KMS-11 (cell line): ENCODE results near the gene PPP1R14B.
"Not testable (repeated sequence)": the region's sequence is repeated elsewhere in the genome, so short reads cannot be mapped to it uniquely, and the experiment has no call there.

Source experiments
- H2AFZ ChIP-seq: fragments of 200-600 bp; sonication (generic); 2 replicates; pipeline ENCODE4 v1.6.1; 2016; ENCODE audit warnings: antibody characterized with exemption, mixed run types, low read depth
- H3K27ac ChIP-seq: fragments of 200-600 bp; sonication (generic); 2 replicates; pipeline ENCODE4 v1.6.1; 2016; ENCODE audit warnings: mild to moderate bottlenecking, mixed run types
- H3K27me3 ChIP-seq: fragments of 200-600 bp; sonication (generic); 2 replicates; pipeline ENCODE4 v1.6.1; 2017; ENCODE audit warnings: mild to moderate bottlenecking, low read depth, mixed run types, moderate library complexity; ENCODE audit not compliant: insufficient read depth
- H3K36me3 ChIP-seq: fragments of 200-600 bp; sonication (generic); 2 replicates; pipeline ENCODE4 v1.6.1; 2017; ENCODE audit warnings: mild to moderate bottlenecking, mixed run types; ENCODE audit not compliant: insufficient read depth
- H3K4me1 ChIP-seq: fragments of 200-600 bp; sonication (generic); 2 replicates; pipeline ENCODE4 v1.6.1; 2016; ENCODE audit warnings: mild to moderate bottlenecking, low read depth, mixed run types; ENCODE audit not compliant: poor library complexity, severe bottlenecking
- H3K4me2 ChIP-seq: fragments of 200-600 bp; sonication (generic); 2 replicates; pipeline ENCODE4 v1.7.0; 2016; ENCODE audit warnings: mild to moderate bottlenecking, mixed run types
- H3K4me3 ChIP-seq: fragments of 200-600 bp; sonication (generic); IDR thresholded peaks from 2 replicates; pipeline ENCODE4 v1.6.1; 2017; ENCODE audit warnings: low read depth, low read length, mixed read lengths; ENCODE audit not compliant: insufficient read depth
- H3K79me2 ChIP-seq: fragments of 200-600 bp; sonication (generic); 2 replicates; pipeline ENCODE4 v1.6.1; 2016; ENCODE audit warnings: low read depth, mixed run types; ENCODE audit not compliant: insufficient read depth
- H3K9ac ChIP-seq: fragments of 200-600 bp; sonication (generic); 2 replicates; pipeline ENCODE4 v1.6.1; 2016; ENCODE audit warnings: mild to moderate bottlenecking, mixed run types
- H4K20me1 ChIP-seq: fragments of 200-600 bp; sonication (generic); 2 replicates; pipeline ENCODE4 v1.6.1; 2016; ENCODE audit warnings: mild to moderate bottlenecking, mixed run types; ENCODE audit not compliant: insufficient read depth
- CTCF ChIP-seq: fragments of 200-600 bp; sonication (generic); conservative IDR thresholded peaks from 2 replicates; pipeline ENCODE4 v1.6.1; 2017; ENCODE audit warnings: low read depth, mild to moderate bottlenecking, antibody characterized with exemption, low read length, moderate library complexity, mixed read lengths

PPP1R14B gene

GRCh38 chr11:64248578-64248977 is 1.8 kb upstream of the PPP1R14B start:
- no peaks in the 10 kb centered on the region for H3K27me3 ChIP-seq
- H3K4me2 ChIP-seq: no peak overlapping the region
- peaks cover 19% of the 10 kb centered on the region for H3K79me2 ChIP-seq
- peaks cover 17% of the 10 kb centered on the region for H3K4me1 ChIP-seq
- H2AFZ ChIP-seq: no peak overlapping the region
- H3K27ac ChIP-seq: no peak overlapping the region
- no peaks in the 10 kb centered on the region for H4K20me1 ChIP-seq
- peaks cover 3% of the 10 kb centered on the region; the same call in 1 of the 2 replicates for H3K36me3 ChIP-seq
- no peak overlapping the region for H3K4me3 ChIP-seq
- no peak for TF ChIP-seq CTCF
- H3K9ac ChIP-seq: no peak overlapping the region

- H3K27ac ChIP-seq: no peak overlapping the region
- H3K27me3 ChIP-seq: no peaks in the 10 kb centered on the region
- H3K79me2 ChIP-seq: peaks cover 21% of the 10 kb centered on the region
- peak overlapping the region; percentile 100; the same call in 1 of the 2 replicates for H3K4me2 ChIP-seq
- peaks cover 20% of the 10 kb centered on the region for H3K4me1 ChIP-seq
- no peak overlapping the region for H3K4me3 ChIP-seq
- peaks cover 4% of the 10 kb centered on the region; the same call in 1 of the 2 replicates for H3K36me3 ChIP-seq
- TF ChIP-seq CTCF: no peak
- H2AFZ ChIP-seq: peak overlapping the region; percentile 83
- H4K20me1 ChIP-seq: no peaks in the 10 kb centered on the region
- no peak overlapping the region for H3K9ac ChIP-seq
Observed at GRCh38 chr11:64247729-64248531, 1.2 kb upstream of the PPP1R14B start.

GRCh38 chr11:64246621-64246870 is 197 bp downstream of the PPP1R14B start:
- H3K36me3 ChIP-seq, H4K20me1 ChIP-seq, H3K4me2 ChIP-seq, H3K4me3 ChIP-seq, H3K27me3 ChIP-seq, H2AFZ ChIP-seq: not testable (repeated sequence)
- Histone ChIP-seq H3K9ac (peak overlapping the region; percentile 81), H3K27ac (peak overlapping the region; percentile 66), H3K4me1 (peaks cover 21% of the 10 kb centered on the region), H3K79me2 (peaks cover 31% of the 10 kb centered on the region)

GRCh38 chr11:64245797-64246620 is 734 bp downstream of the PPP1R14B start:
- Histone ChIP-seq H3K79me2 (peaks cover 31% of the 10 kb centered on the region), H2AFZ (no peak overlapping the region), H3K27me3 (no peaks in the 10 kb centered on the region), H3K4me3 (no peak overlapping the region), H4K20me1 (no peaks in the 10 kb centered on the region), H3K4me1 (peaks cover 21% of the 10 kb centered on the region), H3K36me3 (peaks cover 4% of the 10 kb centered on the region; the same call in 1 of the 2 replicates), H3K27ac (peak overlapping the region; percentile 66), H3K4me2 (peak overlapping the region; percentile 73), H3K9ac (peak overlapping the region; percentile 81)
- no peak for TF ChIP-seq CTCF
